GM23338 (cell line): Measurements from ENCODE around the gene MED27.

ENCODE experiments used
- CREB1 ChIP-seq: fragments of 250-450 bp; sonication (Bioruptor Pico); IDR thresholded peaks from 2 replicates; pipeline ENCODE4 v1.5.0; 2020; ENCODE audit warnings: low read depth, mild to moderate bottlenecking, moderate library complexity
- EZH2 ChIP-seq: fragments of 200-600 bp; sonication (generic); IDR thresholded peaks from one replicate; pipeline ENCODE4 v1.8.0; 2017; ENCODE audit warnings: antibody characterized with exemption, mild to moderate bottlenecking, low read depth; ENCODE audit not compliant: unreplicated experiment
- EZH2phosphoT487 ChIP-seq: fragments of 200-600 bp; sonication (generic); IDR thresholded peaks from one replicate; pipeline ENCODE4 v1.8.1; 2018; ENCODE audit warnings: antibody characterized with exemption; ENCODE audit not compliant: unreplicated experiment
- JUNB ChIP-seq: IDR thresholded peaks from one replicate; pipeline ENCODE4 v1.6.1; 2016; ENCODE audit warnings: antibody characterized with exemption; ENCODE audit not compliant: unreplicated experiment
- STAT1 ChIP-seq: IDR thresholded peaks from one replicate; pipeline ENCODE4 v1.6.1; 2016; ENCODE audit warnings: antibody characterized with exemption; ENCODE audit not compliant: unreplicated experiment
- TF ChIP-seq, protein P1 (sequence below), 2 experiments: fragments of 200-600 bp in 1 of 2; sonication (generic) in 1 of 2; conservative IDR thresholded peaks; 2 replicates each; pipeline versions ENCODE4 v1.5.1 to v1.6.1; 2016 to 2017; ENCODE audit warnings: antibody characterized with exemption in 2 of 2, low read depth in 2 of 2, mild to moderate bottlenecking in 2 of 2, moderate library complexity in 1 of 2
- TF ChIP-seq, protein P2 (sequence below): IDR thresholded peaks from one replicate; pipeline ENCODE4 v1.6.1; 2018; ENCODE audit warnings: antibody characterized with exemption; ENCODE audit not compliant: unreplicated experiment

DNA sequence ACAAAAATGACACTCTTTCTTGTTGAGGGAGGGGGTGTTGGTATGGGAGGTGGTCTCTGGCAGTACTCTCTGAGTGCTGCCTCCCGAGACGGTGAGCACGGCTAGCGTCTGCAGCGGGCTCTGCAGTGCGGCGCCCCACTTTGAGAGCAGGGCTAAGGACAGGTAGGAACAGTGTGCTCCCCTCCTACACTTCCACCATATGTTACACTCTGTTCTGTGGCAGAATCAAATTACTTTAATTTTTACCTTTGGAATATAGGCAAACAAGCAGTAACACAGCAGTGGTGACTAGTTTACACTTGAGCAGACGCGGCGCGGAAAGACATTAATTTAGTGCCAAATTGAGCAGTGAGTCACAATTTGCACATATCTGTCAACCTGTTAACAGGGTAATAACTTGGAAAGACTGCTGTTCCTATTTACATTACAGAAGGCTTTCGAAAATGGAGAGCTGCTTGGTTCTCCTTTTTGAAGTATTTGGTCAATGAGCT lies 136.3 kb downstream of the MED27 start:
- TF ChIP-seq, protein P1, sequence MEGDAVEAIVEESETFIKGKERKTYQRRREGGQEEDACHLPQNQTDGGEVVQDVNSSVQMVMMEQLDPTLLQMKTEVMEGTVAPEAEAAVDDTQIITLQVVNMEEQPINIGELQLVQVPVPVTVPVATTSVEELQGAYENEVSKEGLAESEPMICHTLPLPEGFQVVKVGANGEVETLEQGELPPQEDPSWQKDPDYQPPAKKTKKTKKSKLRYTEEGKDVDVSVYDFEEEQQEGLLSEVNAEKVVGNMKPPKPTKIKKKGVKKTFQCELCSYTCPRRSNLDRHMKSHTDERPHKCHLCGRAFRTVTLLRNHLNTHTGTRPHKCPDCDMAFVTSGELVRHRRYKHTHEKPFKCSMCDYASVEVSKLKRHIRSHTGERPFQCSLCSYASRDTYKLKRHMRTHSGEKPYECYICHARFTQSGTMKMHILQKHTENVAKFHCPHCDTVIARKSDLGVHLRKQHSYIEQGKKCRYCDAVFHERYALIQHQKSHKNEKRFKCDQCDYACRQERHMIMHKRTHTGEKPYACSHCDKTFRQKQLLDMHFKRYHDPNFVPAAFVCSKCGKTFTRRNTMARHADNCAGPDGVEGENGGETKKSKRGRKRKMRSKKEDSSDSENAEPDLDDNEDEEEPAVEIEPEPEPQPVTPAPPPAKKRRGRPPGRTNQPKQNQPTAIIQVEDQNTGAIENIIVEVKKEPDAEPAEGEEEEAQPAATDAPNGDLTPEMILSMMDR (conservative IDR thresholded peaks at IDR 0.05; ENCODE audit: low read depth in 2 of 2) = no peak
- TF ChIP-seq EZH2 = no peak
- no peak for TF ChIP-seq EZH2phosphoT487
- TF ChIP-seq JUNB = no peak
- TF ChIP-seq, protein P2, sequence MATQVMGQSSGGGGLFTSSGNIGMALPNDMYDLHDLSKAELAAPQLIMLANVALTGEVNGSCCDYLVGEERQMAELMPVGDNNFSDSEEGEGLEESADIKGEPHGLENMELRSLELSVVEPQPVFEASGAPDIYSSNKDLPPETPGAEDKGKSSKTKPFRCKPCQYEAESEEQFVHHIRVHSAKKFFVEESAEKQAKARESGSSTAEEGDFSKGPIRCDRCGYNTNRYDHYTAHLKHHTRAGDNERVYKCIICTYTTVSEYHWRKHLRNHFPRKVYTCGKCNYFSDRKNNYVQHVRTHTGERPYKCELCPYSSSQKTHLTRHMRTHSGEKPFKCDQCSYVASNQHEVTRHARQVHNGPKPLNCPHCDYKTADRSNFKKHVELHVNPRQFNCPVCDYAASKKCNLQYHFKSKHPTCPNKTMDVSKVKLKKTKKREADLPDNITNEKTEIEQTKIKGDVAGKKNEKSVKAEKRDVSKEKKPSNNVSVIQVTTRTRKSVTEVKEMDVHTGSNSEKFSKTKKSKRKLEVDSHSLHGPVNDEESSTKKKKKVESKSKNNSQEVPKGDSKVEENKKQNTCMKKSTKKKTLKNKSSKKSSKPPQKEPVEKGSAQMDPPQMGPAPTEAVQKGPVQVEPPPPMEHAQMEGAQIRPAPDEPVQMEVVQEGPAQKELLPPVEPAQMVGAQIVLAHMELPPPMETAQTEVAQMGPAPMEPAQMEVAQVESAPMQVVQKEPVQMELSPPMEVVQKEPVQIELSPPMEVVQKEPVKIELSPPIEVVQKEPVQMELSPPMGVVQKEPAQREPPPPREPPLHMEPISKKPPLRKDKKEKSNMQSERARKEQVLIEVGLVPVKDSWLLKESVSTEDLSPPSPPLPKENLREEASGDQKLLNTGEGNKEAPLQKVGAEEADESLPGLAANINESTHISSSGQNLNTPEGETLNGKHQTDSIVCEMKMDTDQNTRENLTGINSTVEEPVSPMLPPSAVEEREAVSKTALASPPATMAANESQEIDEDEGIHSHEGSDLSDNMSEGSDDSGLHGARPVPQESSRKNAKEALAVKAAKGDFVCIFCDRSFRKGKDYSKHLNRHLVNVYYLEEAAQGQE = no peak
- TF ChIP-seq STAT1 = no peak
- TF ChIP-seq CREB1 = no peak
